ENCODE data around the gene RGS19.

RGS19 gene

GRCh38 chr20:64107736-64108457 lies 28.6 kb upstream of the RGS19 start:
- no peak for DNase-seq

GRCh38 chr20:64106981-64107735 lies 27.8 kb upstream of the RGS19 start, which contains the start of gene NPBWR2:
Gene NPBWR2, minus strand, starts transcription at chr20:64107565. Its CDS starts 734 bp downstream, at chr20:64106831.
- DNase-seq: no peak

- DNase-seq: no peak
Observed at GRCh38 chr20:64106435-64106961, 27.2 kb upstream of the RGS19 start.

- no peak for DNase-seq
Observed at GRCh38 chr20:64105846-64106434, 26.6 kb upstream of the RGS19 start.

GRCh38 chr20:64104667-64105451 lies 25.5 kb upstream of the RGS19 start:
- no peak for DNase-seq

GRCh38 chr20:64103871-64104666 lies 24.8 kb upstream of the RGS19 start:
- no peak for DNase-seq

GRCh38 chr20:64102647-64103354 lies 23.5 kb upstream of the RGS19 start:
- DNase-seq: no peak

GRCh38 chr20:64101731-64102621 lies 22.7 kb upstream of the RGS19 start:
- peak; percentile 63 for DNase-seq

- no peak for DNase-seq
Observed at GRCh38 chr20:64100946-64101688, 21.8 kb upstream of the RGS19 start.

GRCh38 chr20:64100566-64100888 lies 21.2 kb upstream of the RGS19 start:
- no peak for DNase-seq

GRCh38 chr20:64099880-64100565 lies 20.7 kb upstream of the RGS19 start:
- peak; percentile 43 for DNase-seq

- DNase-seq: no peak
Observed at GRCh38 chr20:64099086-64099786, 19.9 kb upstream of the RGS19 start.

GRCh38 chr20:64098471-64099013 lies 19.2 kb upstream of the RGS19 start:
- no peak for DNase-seq

- no peak for DNase-seq
Observed at GRCh38 chr20:64096535-64096934, 17.2 kb upstream of the RGS19 start.

- DNase-seq: no peak
Observed at GRCh38 chr20:64095927-64096326, 16.6 kb upstream of the RGS19 start.

- no peak for DNase-seq
Observed at GRCh38 chr20:64095455-64095854, 16.1 kb upstream of the RGS19 start.

- no peak for DNase-seq
Observed at GRCh38 chr20:64093013-64093503, 13.7 kb upstream of the RGS19 start.

All from CD4-positive, alpha-beta T cell treated with Interleukin-17A for 1 hour (primary cell).